Breast epithelium (tissue), 3 donors: Measurements from ENCODE around the gene JPH3.

Experiments used
- CTCF ChIP-seq, 3 donors: fragments of 450-650 bp; IDR thresholded peaks; one replicate each; pipeline ENCODE4 v1.5.1; 2016 to 2017; ENCODE audit warnings: antibody characterized with exemption in 3 of 3, mild to moderate bottlenecking in 3 of 3, moderate library complexity in 3 of 3
- POLR2A ChIP-seq: fragments of 450-650 bp; IDR thresholded peaks from one replicate; pipeline ENCODE4 v1.6.1; 2016; ENCODE audit warnings: antibody characterized with exemption, mild to moderate bottlenecking, moderate library complexity
- POLR2AphosphoS5 ChIP-seq, 3 donors: sonication (generic); formaldehyde crosslinking; IDR thresholded peaks; one replicate each; pipeline ENCODE4 v1.6.1; 2017; ENCODE audit warnings: antibody characterized with exemption in 3 of 3

- TF ChIP-seq CTCF (IDR thresholded peaks at IDR 0.05) (no peak), POLR2A (no peak), POLR2AphosphoS5 (IDR thresholded peaks at IDR 0.05) (no peak)
These were observed 113.3 kb downstream of the JPH3 start for GRCh38 chr16:87715658-87716057.
